RCC 7860 (cell line): ENCODE measurements around the gene F2RL3.

Experiments used
- DNase-seq: peaks from one replicate; pipeline ENCODE4 v3.0.0-alpha.2; 2015; ENCODE audit warnings: low spot score
- FAIRE-seq: peaks from 2 replicates; lab custom pipeline; 2012; peaks lifted over from hg19 to GRCh38; lab: Jason Lieb, UNC

F2RL3 gene

DNA sequence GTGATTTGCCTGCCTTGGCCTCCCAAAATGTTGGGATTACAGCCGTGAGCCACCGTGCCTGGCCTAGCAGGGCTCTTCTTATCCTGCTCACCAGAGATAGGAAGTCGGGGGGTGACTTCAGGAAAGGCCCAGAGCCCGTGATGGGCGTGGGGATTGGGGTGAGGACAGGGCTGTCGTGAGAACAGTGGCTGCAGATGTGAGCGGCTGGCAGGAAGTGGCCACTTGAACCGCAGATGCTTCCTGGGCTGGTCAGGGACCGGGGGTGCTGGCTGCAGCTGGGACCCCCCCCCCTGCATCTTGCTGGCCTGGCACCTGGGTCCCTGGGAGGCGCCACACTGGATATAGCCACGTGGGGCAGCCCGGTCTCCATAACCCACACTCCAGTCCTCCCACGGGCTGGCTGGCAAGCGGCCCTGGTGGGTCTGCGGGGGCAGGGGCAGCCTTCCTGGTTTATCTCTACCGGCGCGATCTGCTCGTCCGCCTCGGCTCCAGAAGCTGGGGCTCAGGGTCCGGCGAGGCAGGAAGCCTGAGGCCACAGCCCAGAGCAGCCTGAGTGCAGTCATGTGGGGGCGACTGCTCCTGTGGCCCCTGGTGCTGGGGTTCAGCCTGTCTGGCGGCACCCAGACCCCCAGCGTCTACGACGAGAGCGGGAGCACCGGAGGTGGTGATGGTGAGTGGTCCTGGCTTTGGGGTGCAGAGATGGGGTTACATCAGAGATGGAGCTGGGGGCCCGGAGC lies at the start of gene F2RL3:
Gene F2RL3 (plus strand): TSS at position 371 of the 737 bp plus-strand sequence. CDS start 191 bp downstream, at position 562.
- no peak for DNase-seq
- no peak for FAIRE-seq

DNA sequence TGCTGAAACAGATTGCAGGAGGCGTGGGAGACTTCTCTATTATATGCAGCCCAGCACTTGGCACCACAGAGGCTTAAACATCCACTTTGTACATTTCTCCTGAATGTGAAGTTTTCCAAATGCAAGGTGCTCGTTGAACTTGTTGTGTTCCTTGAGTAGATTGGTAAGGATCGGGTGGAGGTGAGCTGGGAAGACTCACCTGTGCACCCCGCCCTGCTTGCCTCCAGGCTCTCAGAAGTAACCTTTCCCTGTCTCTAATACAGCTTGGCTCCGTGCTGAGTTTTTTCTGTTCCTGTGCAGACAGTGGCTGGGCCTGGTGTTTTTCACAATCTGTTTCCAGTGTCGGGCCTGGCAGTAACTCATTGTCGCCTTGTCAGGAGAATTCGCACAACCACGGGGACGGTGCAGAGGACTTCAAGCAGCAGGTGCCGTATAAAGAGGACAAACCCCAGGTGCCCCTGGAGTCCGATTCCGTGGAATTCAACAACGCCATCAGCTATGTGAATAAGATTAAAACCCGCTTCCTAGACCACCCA lies 47.3 kb upstream of the F2RL3 start:
- DNase-seq, result no peak
- no peak for FAIRE-seq

DNA sequence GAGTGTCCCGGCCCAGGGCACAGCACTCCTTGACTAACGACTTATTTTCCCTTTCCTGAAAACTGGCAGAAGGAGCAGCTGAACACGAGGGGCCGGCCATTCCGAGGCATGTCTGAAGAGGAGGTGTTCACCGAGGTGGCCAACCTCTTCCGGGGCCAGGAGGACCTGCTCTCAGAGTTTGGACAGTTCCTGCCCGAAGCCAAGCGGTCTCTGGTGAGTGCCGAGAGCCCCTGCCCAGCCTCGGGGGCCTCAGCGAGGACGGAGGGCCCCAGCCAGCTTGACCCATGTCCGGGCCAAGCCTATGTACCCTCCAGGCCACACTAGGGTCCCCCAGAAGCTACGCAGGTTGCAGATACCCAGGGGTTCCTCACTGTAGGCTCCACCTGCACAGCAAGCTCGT lies 41.9 kb upstream of the F2RL3 start:
- DNase-seq (no peak), FAIRE-seq (no peak)

DNA sequence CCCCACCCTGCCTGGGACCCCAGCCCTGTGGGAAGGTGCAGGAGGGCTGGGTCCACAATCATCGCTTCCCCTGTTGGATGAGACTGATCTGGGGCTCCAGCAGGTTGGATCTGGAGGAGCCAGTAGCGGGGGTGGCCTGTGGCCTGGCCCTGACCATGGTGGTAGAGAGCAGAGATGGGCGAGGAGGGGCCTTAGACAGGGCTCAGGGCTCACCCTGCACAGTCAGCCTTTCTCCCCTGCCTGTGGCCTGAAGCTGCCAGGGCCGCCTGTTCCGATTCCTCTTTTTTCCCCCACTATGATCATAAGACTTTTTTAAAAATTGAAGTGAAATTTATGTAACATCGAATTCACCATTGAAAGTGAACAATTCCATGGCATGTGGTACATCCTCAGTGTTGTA lies 41.4 kb upstream of the F2RL3 start:
- no peak for FAIRE-seq

DNA sequence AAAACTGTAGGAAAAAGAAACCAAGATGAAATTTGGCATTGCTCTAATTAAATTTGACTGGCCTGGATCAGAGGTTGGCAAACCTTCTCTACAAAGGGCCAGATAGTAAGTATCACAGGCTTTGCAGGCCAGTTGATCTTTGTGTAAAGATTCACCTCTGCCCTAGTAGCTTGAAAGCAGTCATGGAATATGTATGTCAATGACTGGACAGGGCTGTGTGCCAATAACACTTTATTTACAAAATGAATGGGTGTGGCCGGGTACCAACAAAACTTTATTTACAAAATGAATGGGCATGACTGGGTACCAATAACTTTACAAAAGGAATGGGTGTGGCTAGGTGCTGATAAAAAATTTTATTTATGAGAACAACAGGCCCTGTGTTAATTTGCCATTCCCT lies 39.6 kb upstream of the F2RL3 start:
- FAIRE-seq (no peak), DNase-seq (no peak)

More for the DNA sequence above, 41.4 kb upstream of the F2RL3 start:
- DNase-seq, result no peak

DNA sequence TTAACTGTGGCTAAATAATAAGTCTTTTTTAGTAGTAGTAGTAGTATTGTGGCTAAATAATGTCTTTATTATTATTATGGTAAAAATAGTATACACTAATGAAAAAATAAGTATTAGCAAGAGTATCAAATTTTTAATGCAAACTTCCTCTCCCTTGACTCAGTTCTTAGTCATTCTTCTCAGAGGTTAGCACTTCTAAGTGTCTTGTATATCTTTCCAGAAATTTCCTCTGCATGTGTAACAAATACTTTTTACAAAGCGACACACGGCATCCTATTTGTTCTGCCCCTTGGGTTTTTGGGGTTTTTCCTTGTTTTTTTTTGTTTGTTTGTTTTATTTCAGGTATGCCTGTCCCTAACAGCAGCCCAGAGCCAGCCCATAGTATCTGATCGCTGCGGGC lies 38.7 kb upstream of the F2RL3 start:
- DNase-seq (no peak), FAIRE-seq (peak; percentile 42)

DNA sequence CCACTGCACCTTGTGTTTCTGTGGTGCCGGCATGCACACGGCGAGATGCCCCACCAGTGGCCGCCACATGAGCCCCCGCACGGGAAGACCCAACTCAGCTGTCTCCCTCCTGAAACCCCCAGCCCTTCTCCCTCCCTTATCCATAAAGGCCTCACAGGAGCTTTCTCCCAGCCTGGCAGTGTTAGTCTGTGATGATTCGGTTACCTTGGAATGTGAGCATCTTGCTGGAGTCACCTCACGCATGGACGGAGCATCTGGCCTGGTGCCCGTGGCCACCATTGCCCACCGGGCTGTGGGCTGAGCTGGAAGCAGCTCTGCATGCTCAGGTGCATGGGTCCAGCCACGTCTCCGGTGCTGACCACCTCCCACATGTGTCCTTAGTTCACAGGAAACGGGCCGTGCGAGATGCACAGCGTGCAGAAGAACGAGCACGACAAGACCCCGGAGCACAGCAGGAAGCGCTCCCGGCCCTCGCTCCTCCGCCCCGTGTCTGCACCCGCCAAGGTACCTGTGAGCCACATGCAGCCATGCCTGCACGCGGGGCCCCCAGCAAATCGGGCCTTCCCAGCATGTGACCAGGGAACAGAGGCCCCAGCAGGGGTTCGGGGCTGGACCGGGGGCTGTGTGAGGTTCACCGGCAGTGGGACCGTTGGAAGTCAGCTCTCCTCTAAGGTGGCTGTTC lies 37.6 kb upstream of the F2RL3 start:
- DNase-seq (peak; percentile 75), FAIRE-seq (peak; percentile 59)

DNA sequence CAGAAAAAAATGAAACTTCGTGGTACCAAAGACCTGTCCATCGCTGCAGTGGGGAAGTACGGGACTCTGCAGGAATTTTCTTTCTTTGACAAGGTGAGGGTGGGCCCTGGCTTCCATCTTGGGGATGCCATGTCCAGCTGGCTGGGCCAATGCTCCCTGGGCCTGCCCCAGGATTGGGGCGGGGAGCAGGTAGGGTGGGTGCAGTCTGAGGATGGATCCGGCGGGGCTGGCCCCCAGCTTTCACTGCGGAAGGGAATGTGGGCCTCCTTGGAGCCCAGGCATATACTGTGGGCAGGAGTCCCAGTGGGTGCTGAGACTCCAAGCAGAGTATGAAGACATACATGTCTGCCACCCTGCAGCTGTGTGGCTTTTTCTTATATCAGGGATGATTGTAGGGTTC lies 35.7 kb upstream of the F2RL3 start:
- FAIRE-seq (no peak), DNase-seq (no peak)

DNA sequence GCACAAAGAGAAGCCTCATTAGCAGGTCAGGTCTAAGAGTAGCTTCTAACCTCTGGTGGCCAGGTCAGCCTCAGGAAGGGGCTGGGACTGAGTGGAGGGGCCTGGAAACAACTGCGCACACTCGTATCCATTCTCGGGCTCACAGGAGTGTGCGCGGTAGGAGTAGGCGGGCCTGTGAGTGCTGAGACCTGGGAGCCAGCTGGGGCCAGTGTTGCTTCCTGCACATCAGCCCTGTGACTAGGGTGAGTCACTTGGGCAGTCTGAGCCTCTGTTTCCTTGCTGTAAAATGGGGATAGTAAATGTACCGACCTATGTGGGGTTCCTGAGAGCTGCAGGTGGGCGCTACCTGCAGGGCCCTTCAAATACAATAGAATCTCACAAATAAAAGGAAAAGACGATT lies 32.7 kb upstream of the F2RL3 start:
- DNase-seq (no peak), FAIRE-seq (no peak)

DNA sequence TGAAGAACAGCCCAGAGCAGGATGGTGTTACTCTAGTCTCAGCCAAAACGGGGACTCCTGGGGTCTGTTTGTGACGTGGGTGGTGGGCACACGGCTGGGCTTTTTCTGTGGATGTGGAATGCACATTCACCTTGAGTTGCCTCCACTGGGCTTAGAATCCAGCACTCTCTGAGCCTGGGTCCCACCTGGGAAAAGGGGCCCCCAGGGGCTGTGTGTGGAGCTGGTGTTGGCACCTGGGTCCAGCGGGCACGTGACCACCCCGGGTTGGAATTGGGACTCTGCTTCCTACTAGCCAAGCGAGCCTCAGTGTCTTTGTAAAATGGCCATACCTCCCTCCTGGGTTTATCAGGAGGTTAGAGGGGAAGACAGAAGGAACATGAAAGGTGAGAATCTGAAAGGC lies 29.2 kb upstream of the F2RL3 start:
- DNase-seq, result no peak
- FAIRE-seq, result no peak

DNA sequence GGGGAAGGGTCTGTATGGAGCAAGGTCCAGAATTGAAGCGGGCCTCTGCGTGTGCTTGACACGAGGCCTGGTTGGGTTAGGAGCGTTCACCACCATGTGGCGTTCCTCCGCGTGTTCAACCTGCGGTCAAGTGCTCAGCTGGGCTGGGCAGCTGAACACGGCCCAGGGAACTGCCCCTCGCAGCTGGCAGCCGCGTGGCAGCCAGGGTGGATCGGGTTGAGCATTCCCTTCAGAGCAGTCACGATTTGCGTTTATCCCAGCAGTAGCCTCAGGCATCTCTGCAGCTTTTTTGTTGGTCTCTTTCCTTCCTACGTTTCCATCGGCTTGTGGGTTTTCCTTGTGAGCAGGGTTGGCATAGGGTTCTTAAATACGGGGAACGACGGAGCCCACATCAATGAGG lies 28.7 kb upstream of the F2RL3 start:
- no peak for FAIRE-seq

DNA sequence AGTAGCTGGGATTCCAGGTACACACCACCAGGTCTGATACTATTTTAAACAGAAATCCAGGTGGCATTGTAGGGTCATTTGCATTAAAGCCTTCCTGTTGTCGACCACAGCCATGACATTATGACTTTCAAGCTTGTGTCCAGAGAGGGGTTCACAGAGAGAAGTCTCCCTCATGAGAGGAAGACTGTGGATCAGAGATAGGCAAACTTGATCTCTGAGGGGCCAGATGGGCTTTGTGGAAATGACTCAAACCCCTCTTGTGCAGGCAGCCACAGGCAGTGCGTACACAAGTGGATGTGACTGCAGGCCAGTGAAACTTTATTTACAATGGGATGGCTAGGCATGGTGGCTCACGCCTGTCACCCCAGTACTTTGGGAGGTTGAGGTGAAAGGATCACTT lies 27.8 kb upstream of the F2RL3 start:
- FAIRE-seq (no peak), DNase-seq (no peak)

More for the DNA sequence above, 28.7 kb upstream of the F2RL3 start:
- DNase-seq, result no peak

DNA sequence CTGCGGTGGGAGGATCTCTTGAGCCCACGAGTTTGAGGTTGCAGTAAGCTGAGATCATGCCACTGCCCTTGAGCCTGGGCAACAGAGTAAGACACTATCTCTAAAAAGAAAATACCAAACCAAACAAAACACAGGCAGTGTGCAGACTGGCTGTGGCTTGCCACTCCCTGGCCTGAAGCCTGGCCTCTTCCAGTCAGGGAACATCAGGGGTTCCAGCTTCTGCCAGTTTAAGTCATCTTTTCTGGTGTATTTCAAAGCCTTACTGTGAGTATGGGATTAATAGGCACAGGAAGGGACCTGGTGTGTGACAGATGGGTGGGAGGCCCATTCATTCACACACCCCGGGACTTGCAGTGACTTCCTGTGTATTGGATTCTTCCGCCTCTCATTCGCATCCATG lies 27.0 kb upstream of the F2RL3 start:
- DNase-seq (no peak), FAIRE-seq (no peak)

DNA sequence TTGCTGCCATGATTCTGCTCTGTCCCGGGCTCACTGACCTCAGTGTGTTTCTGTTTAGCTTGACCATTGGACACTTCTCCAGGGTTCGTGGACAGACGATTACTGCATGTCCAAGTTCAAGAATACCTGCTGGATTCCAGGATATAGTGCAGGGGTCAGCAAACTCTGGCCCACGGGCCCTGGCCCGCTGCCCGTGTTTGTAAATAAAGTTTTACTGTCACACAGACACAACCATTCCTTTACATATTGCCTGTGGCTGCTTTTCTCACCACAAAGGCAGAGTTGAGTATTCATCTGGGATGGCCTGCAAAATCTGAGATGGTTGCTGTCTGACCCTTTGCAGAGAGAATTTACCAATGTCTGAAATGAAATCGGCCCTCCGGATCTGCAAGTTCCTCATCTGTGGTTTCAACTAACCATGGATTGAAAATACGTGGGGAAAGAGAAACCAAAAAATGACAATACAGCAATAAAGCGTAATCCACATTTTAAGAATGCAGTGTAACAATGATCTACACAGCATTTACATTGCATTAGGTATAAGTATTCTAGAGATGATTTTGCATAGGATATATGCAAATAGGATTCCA lies 25.9 kb upstream of the F2RL3 start:
- no peak for FAIRE-seq

DNA sequence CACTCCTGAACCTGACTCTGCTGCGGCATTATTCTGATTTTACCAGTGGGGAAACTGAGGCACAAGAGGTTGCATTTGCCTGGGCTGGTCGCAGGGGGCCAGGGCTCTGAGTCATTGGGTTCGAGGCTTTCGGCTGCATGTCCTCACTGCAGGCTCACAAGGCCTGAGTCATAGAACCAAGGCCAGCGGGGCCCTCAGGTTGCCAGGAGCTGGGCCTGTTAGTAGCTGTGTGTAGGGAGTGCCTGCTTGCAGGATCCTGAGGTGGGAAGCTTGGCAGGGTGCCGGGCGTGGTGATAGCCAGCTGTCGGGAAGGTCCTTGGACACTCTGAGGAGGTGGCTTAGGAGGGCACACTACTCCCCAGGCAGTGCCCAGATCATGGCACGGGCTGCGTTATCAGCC lies 21.6 kb upstream of the F2RL3 start:
- FAIRE-seq (no peak), DNase-seq (peak; percentile 31)

More for the DNA sequence above, 25.9 kb upstream of the F2RL3 start:
- DNase-seq, result no peak

DNA sequence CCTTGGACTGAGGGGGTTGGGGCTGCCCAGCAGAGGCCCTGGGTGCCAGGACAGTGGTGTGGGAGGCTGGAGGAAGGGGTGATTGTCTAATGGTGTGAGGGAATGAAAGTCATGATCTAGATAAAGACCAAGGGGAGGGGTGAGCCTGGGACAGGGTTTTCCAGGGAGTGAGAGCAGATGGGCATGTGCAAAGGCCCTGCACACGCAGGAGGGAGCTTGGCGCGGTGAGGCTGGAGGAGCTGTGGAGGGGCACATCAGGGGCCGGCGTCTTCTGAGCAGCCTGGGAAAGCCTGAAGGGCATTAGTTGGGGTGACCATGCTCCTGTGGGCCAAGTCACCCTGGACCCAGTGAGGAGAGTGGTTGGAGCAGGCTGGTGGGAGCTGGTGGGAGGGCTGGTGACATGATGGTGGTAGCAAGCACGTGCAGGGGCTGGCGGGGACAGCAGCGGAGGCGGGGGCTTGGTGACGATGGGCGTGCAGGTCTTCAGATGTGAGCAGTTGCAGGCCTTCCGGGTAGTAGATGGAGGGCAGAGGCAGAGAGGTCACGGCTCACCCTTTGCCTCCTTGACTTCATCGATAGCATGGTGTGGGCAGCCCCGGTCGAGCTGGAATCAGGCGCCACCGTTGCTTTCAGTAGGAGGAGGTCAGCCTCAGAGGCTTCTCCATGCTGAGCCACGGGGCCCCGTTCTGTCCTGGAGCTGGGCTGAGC lies 20.2 kb upstream of the F2RL3 start:
- DNase-seq (no peak), FAIRE-seq (no peak)

DNA sequence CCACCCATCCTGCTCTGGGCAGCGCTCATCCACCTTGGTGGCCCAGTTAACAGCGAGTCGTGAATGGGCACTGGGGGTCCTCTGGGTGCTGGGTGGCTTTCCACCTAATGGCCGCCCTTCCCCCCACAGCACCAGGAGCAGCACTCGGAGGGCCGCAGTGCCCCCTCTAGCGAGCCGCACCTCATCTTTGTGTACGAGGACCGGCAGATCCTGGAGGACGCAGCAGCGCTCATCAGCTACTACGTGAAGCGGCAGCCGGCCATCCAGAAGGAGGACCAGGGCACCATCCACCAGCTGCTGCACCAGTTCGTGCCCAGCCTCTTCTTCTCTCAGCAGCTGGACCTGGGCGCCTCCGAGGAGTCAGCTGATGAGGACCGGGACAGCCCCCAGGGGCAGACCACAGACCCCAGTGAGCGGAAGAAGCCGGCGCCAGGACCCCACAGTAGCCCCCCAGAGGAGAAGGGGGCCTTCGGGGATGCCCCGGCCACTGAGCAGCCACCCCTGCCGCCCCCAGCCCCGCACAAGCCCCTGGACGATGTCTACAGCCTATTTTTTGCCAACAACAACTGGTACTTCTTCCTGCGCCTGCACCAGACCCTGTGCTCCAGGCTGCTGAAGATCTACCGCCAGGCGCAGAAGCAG lies 19.3 kb upstream of the F2RL3 start:
- DNase-seq (no peak), FAIRE-seq (no peak)

DNA sequence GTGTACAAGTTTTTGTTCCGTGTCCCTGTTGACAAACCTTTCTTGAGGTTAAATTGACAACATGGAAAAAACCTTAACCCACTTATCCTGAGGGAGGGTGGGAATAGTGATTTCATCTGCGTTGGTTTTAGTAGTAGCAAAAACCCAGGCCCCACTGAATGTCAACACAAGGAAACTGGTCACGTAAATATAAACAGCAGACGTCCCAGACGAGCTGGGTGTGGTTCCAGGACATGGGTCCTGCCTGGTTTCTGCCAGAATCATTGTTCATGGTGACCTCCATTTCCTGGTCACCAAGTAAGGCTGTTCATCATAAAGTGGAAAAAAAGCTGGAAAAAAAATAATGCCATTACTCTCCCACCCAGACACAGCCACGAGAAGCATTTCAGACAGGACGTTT lies 16.9 kb upstream of the F2RL3 start:
- DNase-seq (no peak), FAIRE-seq (no peak)

DNA sequence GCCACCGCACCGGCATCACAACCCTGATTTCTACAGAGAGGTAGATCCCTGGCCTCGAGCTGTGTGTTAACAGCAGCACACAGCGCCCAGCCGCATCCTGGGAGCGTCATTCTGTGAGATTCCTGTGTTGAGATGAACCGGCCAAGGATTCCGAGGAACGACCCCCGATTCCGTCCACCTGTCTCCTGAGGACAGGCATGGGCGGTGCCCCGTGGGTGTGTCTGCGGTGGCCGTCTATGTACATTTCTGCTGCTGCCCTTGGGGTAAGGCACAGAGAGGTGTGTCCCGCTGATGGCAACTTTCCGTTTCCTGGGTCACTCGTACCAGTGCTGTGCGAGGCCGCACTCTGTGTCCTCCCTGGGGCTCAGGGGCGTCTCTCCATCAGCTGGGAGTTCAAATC lies 16.1 kb upstream of the F2RL3 start:
- FAIRE-seq, result no peak

DNA sequence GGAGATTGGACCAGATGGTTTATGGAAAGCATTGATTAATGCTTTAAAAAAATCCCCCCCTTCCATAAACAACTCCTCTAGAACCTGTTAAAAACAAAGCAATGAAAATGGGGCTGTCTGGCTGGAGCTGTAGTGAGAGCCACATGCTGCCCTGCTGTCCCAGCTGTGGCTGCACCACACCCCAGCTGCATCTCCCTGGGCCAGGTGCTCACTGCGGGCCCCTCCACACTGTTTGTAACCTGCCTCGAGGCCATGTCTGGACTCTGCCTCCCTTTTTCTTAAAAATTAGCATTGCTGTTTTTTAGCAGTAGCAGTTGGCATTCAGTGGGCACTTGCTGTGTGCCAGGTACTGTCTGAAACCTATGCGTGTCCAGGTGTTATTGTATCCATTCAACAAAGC lies 15.2 kb upstream of the F2RL3 start:
- no peak for FAIRE-seq

More for the DNA sequence above, 16.1 kb upstream of the F2RL3 start:
- no peak for DNase-seq

More for the DNA sequence above, 15.2 kb upstream of the F2RL3 start:
- DNase-seq, result no peak
